Psoas muscle (tissue), 8 donors: ENCODE data around the gene OSBPL5. TPM values are rescaled to one million over a fixed set of nuclear protein-coding genes. Genes with fewer than 3 reads are reported as not detected.
"Not testable (repeated sequence)": the region's sequence is repeated elsewhere in the genome, so short reads cannot be mapped to it uniquely, and the experiment has no call there.

ENCODE experiments used
- ATAC-seq, 4 donors: fragments of 200-7000 bp; cut with Tn5 transposase; one replicate each; pipeline ENCODE4 v1.9.1; 2020; ENCODE audit warnings: moderate library complexity in 3 of 4, mild to moderate bottlenecking in 2 of 4
- DNase-seq, 2 donors: peaks; one replicate each; pipeline ENCODE4 v3.0.0-alpha.2; 2020
- H3K27ac ChIP-seq: fragments of 200-600 bp; one replicate; pipeline ENCODE4 v1.8.0; 2022
- H3K27me3 ChIP-seq, 3 donors: fragments of 200-600 bp in 1 of 3; one replicate each; pipeline versions ENCODE4 v1.6.1 to v1.8.0; 2013 to 2022; ENCODE audit warnings: low read length in 2 of 3, mild to moderate bottlenecking in 2 of 3, moderate library complexity in 1 of 3; ENCODE audit not compliant: insufficient read depth in 3 of 3
- H3K36me3 ChIP-seq, 2 donors: fragments of 200-600 bp in 1 of 2; one replicate each; pipeline versions ENCODE4 v1.6.1 to v1.8.0; 2013 to 2022; ENCODE audit warnings: low read depth in 1 of 2, mild to moderate bottlenecking in 1 of 2, moderate library complexity in 1 of 2; ENCODE audit not compliant: insufficient read depth in 1 of 2
- H3K4me1 ChIP-seq: fragments of 200-600 bp; one replicate; pipeline ENCODE4 v1.8.0; 2022
- H3K4me3 ChIP-seq: fragments of 200-600 bp; one replicate; pipeline ENCODE4 v1.8.0; 2022; ENCODE audit warnings: mild to moderate bottlenecking
- H3K9me3 ChIP-seq: fragments of 200-600 bp; one replicate; pipeline ENCODE4 v1.8.0; 2022
- CTCF ChIP-seq: fragments of 200-600 bp; IDR thresholded peaks from one replicate; pipeline ENCODE4 v1.8.0; 2022; ENCODE audit warnings: antibody characterized with exemption
- WGBS, 3 donors: extraction: QIAGEN DNeasy Blood & Tissue Kit; methylation state at CpG; one replicate each; pipeline versions ENCODE4 v1.1.6 to v1.1.7; 2013; 5-methylcytosine and 5-hydroxymethylcytosine counted together
- intact Hi-C, 2 donors: fragments of 100-400 bp; cut with DNase I; formaldehyde crosslinking; loops; one replicate each; pipeline versions ENCODE4 v1.11.0 to v1.14.2; 2022
- polyA plus RNA-seq, 3 donors: library from polyadenylated mRNA; stranded (reverse); fragments of 200-250 nt; gene quantifications; one replicate each; pipeline ENCODE4 v1.2.3, GENCODE V29; 2013
- total RNA-seq, 4 donors: library from RNA; stranded (reverse); fragmentation: NEBNext Ultra II Directional in 2 of 4; extraction: Animal tissue kit (Norgen Biotek cat#: 25700) in 2 of 4; gene quantifications; one replicate each; pipeline versions ENCODE4 v1.2.1 to v1.2.4, GENCODE V29; 2021 to 2023
- donor health status: healthy with polysubstance abuse.
- donor health status: DM: no; HTN: no; CAD: no; lungs with moderate emphysema.
- donor health status: Bipolar disorder and iron deficiency.
- donor health status: healthy.
- donor health status: DM: yes; HTN: yes; CAD: no.
- donor health status: DM: no; HTN: no; CAD: no.
- donor health status: DM: no; HTN: no; CAD: no.
- donor health status: DM: yes; HTN: yes; CAD: no.

OSBPL5 gene
- total and polyA plus RNA-seq, 7 donors = 3.4 to 12.4 (median 6.9) TPM

- Histone ChIP-seq H3K4me1 (peaks cover 23% of the 10 kb centered on the region), H3K27me3 (no peaks in the 10 kb centered on the region), H3K36me3 (peaks cover 0 to 36% of the 10 kb centered on the region in 2 donors), H3K27ac (no peak overlapping the region), H3K4me3 (no peak overlapping the region), H3K9me3 (no peaks in the 10 kb centered on the region)
- no peak for ATAC-seq
- TF ChIP-seq CTCF = no peak
- intact Hi-C loops = loop anchor here in 1 of 2 donors (5.0 kb wide), 1 partner anchor 86 kb away; no protein-coding TSS in a partner anchor
- peak in 1 of 2 donors; percentile 48 for DNase-seq
- WGBS, 3 donors = 96 to 98% (median 97%) methylated on average over 10 of the region's 10 CpGs
Observed at GRCh38 chr11:3121416-3121815, 43.7 kb downstream of the OSBPL5 start.

- peak in 1 of 2 donors; percentile 41 for DNase-seq
- ATAC-seq = no peak
- Histone ChIP-seq H3K36me3 (peaks cover 0 to 36% of the 10 kb centered on the region in 2 donors), H3K9me3 (no peaks in the 10 kb centered on the region), H3K4me3 (no peak overlapping the region), H3K27ac (no peak overlapping the region), H3K27me3 (no peaks in the 10 kb centered on the region), H3K4me1 (peaks cover 23% of the 10 kb centered on the region)
- no peak for TF ChIP-seq CTCF
- 92 to 94% (median 94%) methylated on average over 25 to 26 of the region's 26 CpGs for WGBS, 3 donors
- intact Hi-C loops = loop anchor here in 1 of 2 donors (5.0 kb wide), 1 partner anchor 87 kb away; no protein-coding TSS in a partner anchor
Observed at GRCh38 chr11:3120071-3120792, 44.9 kb downstream of the OSBPL5 start.

GRCh38 chr11:3119141-3119821 lies 45.8 kb downstream of the OSBPL5 start:
- H3K27ac ChIP-seq = no peak overlapping the region
- intact Hi-C loops = loop anchor here in 1 of 2 donors (10.0 kb wide), 1 partner anchor 46 kb away; the partner anchor contains the start of gene OSBPL5
- WGBS, 3 donors = 96 to 98% (median 97%) methylated on average over 14 of the region's 14 CpGs
- H3K27me3 ChIP-seq = no peaks in the 10 kb centered on the region
- no peak for TF ChIP-seq CTCF
- H3K9me3 ChIP-seq = no peaks in the 10 kb centered on the region
- ATAC-seq (no peak), DNase-seq (no peak)
- H3K36me3 ChIP-seq = peaks cover 0 to 36% of the 10 kb centered on the region in 2 donors
- no peak overlapping the region for H3K4me3 ChIP-seq
- H3K4me1 ChIP-seq = peaks cover 15% of the 10 kb centered on the region

- no peak for TF ChIP-seq CTCF
- DNase-seq (no peak), ATAC-seq (no peak)
- Histone ChIP-seq H3K4me1 (no peaks in the 10 kb centered on the region), H3K36me3 (peaks cover 0 to 22% of the 10 kb centered on the region in 2 donors), H3K27me3 (no peaks in the 10 kb centered on the region), H3K4me3 (no peak overlapping the region), H3K27ac (no peak overlapping the region), H3K9me3 (no peaks in the 10 kb centered on the region)
- 91 to 93% (median 91%) methylated on average over 3 of the region's 3 CpGs for WGBS, 3 donors
- intact Hi-C loops = loop anchor here in 1 of 2 donors (10.0 kb wide), 1 partner anchor 49 kb away; the partner anchor contains the start of gene OSBPL5
Observed at GRCh38 chr11:3115321-3115720, 49.8 kb downstream of the OSBPL5 start.

- not testable (repeated sequence) for H3K27ac ChIP-seq, H3K4me1 ChIP-seq, ATAC-seq, H3K9me3 ChIP-seq, H3K27me3 ChIP-seq, DNase-seq, H3K4me3 ChIP-seq
- H3K36me3 ChIP-seq = peaks cover 0 to 18% of the 10 kb centered on the region in 2 donors
- intact Hi-C loops = loop anchor here in 1 of 2 donors (10.0 kb wide), 1 partner anchor 51 kb away; the partner anchor contains the start of gene OSBPL5
Observed at GRCh38 chr11:3113661-3114060, 51.4 kb downstream of the OSBPL5 start.
